Peyer's patch (tissue), 4 donors: ENCODE measurements around the gene MTMR12. TPM values are rescaled to one million over a fixed set of nuclear protein-coding genes. Genes with fewer than 3 reads are reported as not detected.

ENCODE experiments used
- DNase-seq, 3 donors: peaks; one replicate each; pipeline ENCODE4 v3.0.0-alpha.2; 2017 to 2019
- H3K27ac ChIP-seq, 4 donors: fragments of 200-600 bp; sonication (generic); one replicate each; pipeline ENCODE4 v1.5.1; 2016 to 2019
- H3K27me3 ChIP-seq, 2 donors: fragments of 200-600 bp; sonication (generic); one replicate each; pipeline ENCODE4 v1.5.1; 2019
- H3K36me3 ChIP-seq, 3 donors: fragments of 200-600 bp; sonication (generic); one replicate each; pipeline ENCODE4 v1.5.1; 2016 to 2019
- H3K4me1 ChIP-seq, 4 donors: fragments of 200-600 bp; sonication (generic); one replicate each; pipeline ENCODE4 v1.5.1; 2016 to 2019
- H3K4me3 ChIP-seq, 4 donors: fragments of 200-600 bp; sonication (generic); 1 replicate in 3 of 4; 2 replicates in 1 of 4; pipeline ENCODE4 v1.5.1; 2016 to 2019; ENCODE audit warnings: mild to moderate bottlenecking in 1 of 4
- H3K9me3 ChIP-seq, 4 donors: fragments of 200-600 bp; sonication (generic); one replicate each; pipeline ENCODE4 v1.5.1; 2016 to 2019; ENCODE audit warnings: mild to moderate bottlenecking in 1 of 4
- POLR2A ChIP-seq, 2 donors: fragments of 450-650 bp; IDR thresholded peaks; one replicate each; pipeline ENCODE4 v1.5.1; 2017; ENCODE audit warnings: antibody characterized with exemption in 2 of 2, mild to moderate bottlenecking in 2 of 2, moderate library complexity in 2 of 2
- total RNA-seq, 4 donors: library from RNA; depleted of rRNA; stranded (reverse); fragments of >200 nt; gene quantifications; one replicate each; pipeline ENCODE4 v1.1.0, GENCODE V29; 2016
- TF ChIP-seq, protein P1 (sequence below), 6 experiments: fragments of 450-650 bp in 4 of 6; fragments of 200-600 bp in 2 of 6; sonication (generic) in 1 of 6; IDR thresholded peaks; one replicate each; pipeline ENCODE4 v1.5.1; 2017 to 2019; ENCODE audit warnings: antibody characterized with exemption in 6 of 6, mild to moderate bottlenecking in 3 of 6, moderate library complexity in 1 of 6

MTMR12 gene
- total RNA-seq, 4 donors from 2014 or later = 16.0 to 43.7 (median 24.0) TPM

DNA sequence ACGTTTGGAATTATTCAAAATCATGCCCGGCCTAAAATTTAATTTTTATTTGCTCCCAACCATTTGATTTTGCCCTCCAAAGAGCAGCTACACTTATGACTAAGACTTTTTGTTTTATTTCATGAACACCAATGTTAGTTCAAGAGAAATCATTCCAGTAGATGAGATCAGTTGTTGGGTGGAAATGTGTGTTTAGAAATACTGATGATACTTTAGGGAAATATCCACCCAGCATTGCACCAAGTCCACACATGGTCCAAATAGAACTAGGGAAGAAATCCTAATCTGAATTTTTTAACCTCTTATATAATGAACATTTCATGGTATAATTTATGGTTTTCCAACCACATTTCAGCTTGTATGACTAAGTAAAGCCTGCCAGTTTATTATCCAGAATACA is 110.3 kb downstream of the MTMR12 start:
- Histone ChIP-seq H3K27me3 (no peaks in the 10 kb centered on the region), H3K4me3 (no peak overlapping the region), H3K9me3 (no peaks in the 10 kb centered on the region), H3K4me1 (no peaks in the 10 kb centered on the region), H3K36me3 (no peaks in the 10 kb centered on the region), H3K27ac (no peak overlapping the region)
- no peak for DNase-seq
- TF ChIP-seq POLR2A (IDR thresholded peaks at IDR 0.05) = no peak

DNA sequence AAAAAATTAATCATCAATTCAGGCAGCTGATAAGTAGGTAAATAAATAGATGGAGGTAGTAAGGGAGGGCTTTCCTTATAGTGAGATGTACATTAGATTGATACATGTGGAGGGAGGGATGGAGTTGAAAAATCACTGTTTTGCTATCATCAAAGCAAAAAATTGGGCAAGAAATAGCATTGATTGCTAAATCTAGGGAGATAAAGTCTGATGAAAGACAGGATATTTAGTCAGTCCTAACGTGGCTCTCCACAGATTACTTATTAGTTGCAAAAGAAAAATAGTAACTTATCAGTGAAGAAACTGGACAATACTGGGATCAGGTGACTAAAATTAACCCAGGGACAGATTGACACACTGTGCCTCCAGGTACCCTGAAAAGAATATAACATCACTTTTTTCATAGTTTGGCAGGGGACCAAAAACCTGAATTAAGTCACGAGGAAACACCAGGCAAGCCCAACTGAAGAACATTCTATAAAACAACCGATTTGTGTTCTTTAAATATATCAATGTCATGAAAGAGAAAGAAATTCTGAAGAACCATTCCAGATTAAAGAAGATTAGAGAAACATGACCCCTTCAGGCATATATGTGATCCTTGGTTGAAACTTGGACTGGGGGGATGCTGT is 111.5 kb downstream of the MTMR12 start:
- Histone ChIP-seq H3K27me3 (no peaks in the 10 kb centered on the region), H3K9me3 (no peaks in the 10 kb centered on the region), H3K4me1 (no peaks in the 10 kb centered on the region), H3K36me3 (no peaks in the 10 kb centered on the region), H3K4me3 (no peak overlapping the region), H3K27ac (no peak overlapping the region)
- DNase-seq = no peak
- TF ChIP-seq POLR2A (IDR thresholded peaks at IDR 0.05) = no peak

DNA sequence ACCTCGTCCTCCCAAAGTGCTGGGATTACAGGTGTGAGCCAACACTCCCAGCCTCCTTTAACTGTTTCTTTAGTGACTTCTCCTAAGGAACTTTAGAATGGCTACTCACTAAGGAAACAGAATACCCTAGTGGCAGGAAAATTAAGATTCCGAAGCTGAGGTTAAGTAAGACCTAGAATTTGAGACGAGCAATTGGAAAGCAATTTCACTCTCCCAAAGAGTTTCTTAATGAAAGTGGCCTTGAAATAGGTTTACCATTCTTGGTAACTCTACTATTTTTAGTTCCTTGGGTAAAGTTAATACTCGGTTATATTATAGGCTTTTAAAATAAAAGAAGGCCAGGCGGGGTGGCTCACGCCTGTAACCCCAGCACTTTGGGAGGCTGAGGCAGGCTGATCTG is 115.7 kb downstream of the MTMR12 start:
- Histone ChIP-seq H3K4me1 (peaks cover 0 to 4% (median 0%) of the 10 kb centered on the region in 4 donors), H3K9me3 (no peaks in the 10 kb centered on the region), H3K36me3 (no peaks in the 10 kb centered on the region), H3K4me3 (no peak overlapping the region), H3K27ac (no peak overlapping the region), H3K27me3 (no peaks in the 10 kb centered on the region)
- TF ChIP-seq POLR2A (IDR thresholded peaks at IDR 0.05) = no peak
- TF ChIP-seq, protein P1, sequence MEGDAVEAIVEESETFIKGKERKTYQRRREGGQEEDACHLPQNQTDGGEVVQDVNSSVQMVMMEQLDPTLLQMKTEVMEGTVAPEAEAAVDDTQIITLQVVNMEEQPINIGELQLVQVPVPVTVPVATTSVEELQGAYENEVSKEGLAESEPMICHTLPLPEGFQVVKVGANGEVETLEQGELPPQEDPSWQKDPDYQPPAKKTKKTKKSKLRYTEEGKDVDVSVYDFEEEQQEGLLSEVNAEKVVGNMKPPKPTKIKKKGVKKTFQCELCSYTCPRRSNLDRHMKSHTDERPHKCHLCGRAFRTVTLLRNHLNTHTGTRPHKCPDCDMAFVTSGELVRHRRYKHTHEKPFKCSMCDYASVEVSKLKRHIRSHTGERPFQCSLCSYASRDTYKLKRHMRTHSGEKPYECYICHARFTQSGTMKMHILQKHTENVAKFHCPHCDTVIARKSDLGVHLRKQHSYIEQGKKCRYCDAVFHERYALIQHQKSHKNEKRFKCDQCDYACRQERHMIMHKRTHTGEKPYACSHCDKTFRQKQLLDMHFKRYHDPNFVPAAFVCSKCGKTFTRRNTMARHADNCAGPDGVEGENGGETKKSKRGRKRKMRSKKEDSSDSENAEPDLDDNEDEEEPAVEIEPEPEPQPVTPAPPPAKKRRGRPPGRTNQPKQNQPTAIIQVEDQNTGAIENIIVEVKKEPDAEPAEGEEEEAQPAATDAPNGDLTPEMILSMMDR (IDR thresholded peaks at IDR 0.05) = no peak
- DNase-seq = no peak

DNA sequence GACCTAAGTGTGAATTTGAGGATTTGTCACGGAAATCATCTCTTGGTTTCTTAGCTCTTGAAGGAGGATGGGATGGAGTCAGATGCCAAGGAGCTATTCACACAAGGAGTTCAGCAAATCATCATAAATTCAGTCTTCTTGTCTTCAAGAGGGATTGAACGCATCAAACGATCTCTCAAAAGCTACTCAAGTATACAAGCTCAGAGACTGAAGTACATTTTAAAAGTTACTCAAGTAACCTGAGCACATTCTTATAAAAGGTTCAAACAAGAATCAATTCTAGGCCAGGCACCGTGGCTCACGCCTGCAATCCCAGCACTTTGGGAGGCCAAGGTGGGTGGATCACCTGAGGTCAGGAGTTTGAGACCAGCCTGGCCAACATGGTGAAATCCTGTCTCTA is 117.5 kb downstream of the MTMR12 start:
- H3K27me3 ChIP-seq = no peaks in the 10 kb centered on the region
- TF ChIP-seq, protein P1 (IDR thresholded peaks at IDR 0.05) = no peak
- no peak for TF ChIP-seq POLR2A (IDR thresholded peaks at IDR 0.05)

DNA sequence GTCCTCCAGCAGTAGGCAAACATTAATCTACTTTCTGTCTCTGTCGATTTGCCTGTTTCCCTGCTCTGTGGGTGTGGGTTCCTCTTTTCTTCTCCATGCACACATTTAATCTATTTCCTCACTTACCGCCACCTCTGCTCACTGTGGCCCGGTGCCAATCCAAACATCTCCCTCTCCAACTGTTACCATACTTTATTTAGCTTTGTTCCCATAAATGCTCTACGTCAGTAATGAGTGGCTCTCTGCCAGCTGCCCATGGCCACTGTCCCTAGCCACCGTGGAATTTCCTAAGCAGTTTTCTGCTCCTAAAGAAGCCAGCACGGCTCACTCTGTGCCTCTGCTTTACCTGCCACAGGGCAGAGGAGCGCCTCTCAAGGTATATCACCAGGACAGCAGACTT is 119.1 kb downstream of the MTMR12 start:
- TF ChIP-seq POLR2A (IDR thresholded peaks at IDR 0.05) = no peak
- TF ChIP-seq, protein P1 (IDR thresholded peaks at IDR 0.05) = no peak
- Histone ChIP-seq H3K27ac (peak overlapping the region in 1 of 4 donors; percentile 12), H3K27me3 (no peaks in the 10 kb centered on the region), H3K9me3 (no peaks in the 10 kb centered on the region), H3K4me1 (peaks cover 0 to 4% (median 0%) of the 10 kb centered on the region in 4 donors), H3K4me3 (no peak overlapping the region), H3K36me3 (no peaks in the 10 kb centered on the region)
- peak; percentile 22 to 81 (median 74) for DNase-seq

More for the DNA sequence above, 117.5 kb downstream of the MTMR12 start:
- no peaks in the 10 kb centered on the region for H3K9me3 ChIP-seq
- H3K4me3 ChIP-seq = no peak overlapping the region
- no peak for DNase-seq
- H3K36me3 ChIP-seq = no peaks in the 10 kb centered on the region
- H3K4me1 ChIP-seq = peaks cover 0 to 4% (median 0%) of the 10 kb centered on the region in 4 donors
- H3K27ac ChIP-seq = no peak overlapping the region

DNA sequence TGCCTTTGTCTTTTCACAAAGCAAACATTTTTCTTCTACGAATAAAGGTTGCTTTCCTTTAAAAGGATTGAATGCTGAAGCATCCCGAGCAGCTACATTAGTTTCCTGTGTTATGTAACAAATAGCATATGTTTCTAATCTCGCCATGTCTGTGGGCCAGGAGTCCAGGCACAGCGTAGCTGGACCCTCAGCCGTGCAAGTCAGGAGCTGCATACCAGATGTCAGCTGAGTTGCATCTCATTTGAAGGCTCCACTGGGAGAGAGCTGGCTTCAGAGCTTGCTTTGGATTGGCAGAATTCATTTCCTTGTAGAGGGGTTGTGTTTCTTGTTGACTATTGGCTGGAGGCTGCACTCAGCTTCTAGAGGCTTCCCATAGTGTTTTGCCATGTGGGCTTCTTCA is 122.6 kb downstream of the MTMR12 start:
- no peaks in the 10 kb centered on the region for H3K27me3 ChIP-seq
- no peak for TF ChIP-seq POLR2A (IDR thresholded peaks at IDR 0.05)
- TF ChIP-seq, protein P1 (IDR thresholded peaks at IDR 0.05) = no peak
- no peaks in the 10 kb centered on the region for H3K9me3 ChIP-seq
- DNase-seq = no peak
- peaks cover 0 to 4% (median 0%) of the 10 kb centered on the region in 4 donors for H3K4me1 ChIP-seq
- H3K36me3 ChIP-seq = no peaks in the 10 kb centered on the region
- H3K27ac ChIP-seq = no peak overlapping the region
- H3K4me3 ChIP-seq = no peak overlapping the region

DNA sequence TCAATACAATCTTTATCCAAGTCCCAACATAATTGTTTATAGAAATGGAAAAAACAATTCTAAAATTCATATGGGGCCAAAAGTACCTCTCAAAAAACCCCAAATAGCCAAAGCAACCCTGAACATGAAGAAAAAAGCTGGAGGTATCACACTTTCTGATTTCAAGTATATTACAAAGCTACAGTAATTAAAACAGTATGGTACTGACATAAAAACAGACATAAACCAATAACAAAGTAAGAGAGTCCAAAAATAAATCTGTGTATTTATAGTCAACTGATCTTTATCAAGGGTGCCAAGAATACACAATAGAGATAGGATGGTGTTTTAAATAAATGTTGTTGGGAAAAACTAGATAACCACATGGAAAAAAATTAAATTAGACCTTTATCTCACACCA is 125.1 kb downstream of the MTMR12 start:
- no peaks in the 10 kb centered on the region for H3K36me3 ChIP-seq
- DNase-seq = no peak
- TF ChIP-seq, protein P1 (IDR thresholded peaks at IDR 0.05) = no peak
- TF ChIP-seq POLR2A (IDR thresholded peaks at IDR 0.05) = no peak
- no peak overlapping the region for H3K4me3 ChIP-seq
- H3K27ac ChIP-seq = no peak overlapping the region
- no peaks in the 10 kb centered on the region for H3K27me3 ChIP-seq
- no peaks in the 10 kb centered on the region for H3K4me1 ChIP-seq
- no peaks in the 10 kb centered on the region for H3K9me3 ChIP-seq
